ENCODE results near the gene NFATC2IP.

- TF ChIP-seq EP300 (IDR thresholded peaks at IDR 0.05; ENCODE audit: borderline replicate concordance) (no peak), TAF1 (IDR thresholded peaks at IDR 0.05; ENCODE audit: low read depth) (no peak), RAD21 (IDR thresholded peaks at IDR 0.05; ENCODE audit: low read depth) (no peak), NFIC (IDR thresholded peaks at IDR 0.05) (no peak), EGR1 (IDR thresholded peaks at IDR 0.05) (no peak), CEBPB (IDR thresholded peaks at IDR 0.05) (no peak), FOXM1 (IDR thresholded peaks at IDR 0.05; ENCODE audit: borderline replicate concordance, low read depth) (no peak)
Measured at GRCh38 chr16:28905800-28906372, 44.9 kb upstream of the NFATC2IP start.
